ENCODE results near the gene P4HA2. TPM values are rescaled to one million over a fixed set of nuclear protein-coding genes. Genes with fewer than 3 reads are reported as not detected.

The P4HA2 gene
- polyA plus RNA-seq, 1 of the 3 experiments (the other 2 are of a cell fraction) = 67.2 TPM

DNA sequence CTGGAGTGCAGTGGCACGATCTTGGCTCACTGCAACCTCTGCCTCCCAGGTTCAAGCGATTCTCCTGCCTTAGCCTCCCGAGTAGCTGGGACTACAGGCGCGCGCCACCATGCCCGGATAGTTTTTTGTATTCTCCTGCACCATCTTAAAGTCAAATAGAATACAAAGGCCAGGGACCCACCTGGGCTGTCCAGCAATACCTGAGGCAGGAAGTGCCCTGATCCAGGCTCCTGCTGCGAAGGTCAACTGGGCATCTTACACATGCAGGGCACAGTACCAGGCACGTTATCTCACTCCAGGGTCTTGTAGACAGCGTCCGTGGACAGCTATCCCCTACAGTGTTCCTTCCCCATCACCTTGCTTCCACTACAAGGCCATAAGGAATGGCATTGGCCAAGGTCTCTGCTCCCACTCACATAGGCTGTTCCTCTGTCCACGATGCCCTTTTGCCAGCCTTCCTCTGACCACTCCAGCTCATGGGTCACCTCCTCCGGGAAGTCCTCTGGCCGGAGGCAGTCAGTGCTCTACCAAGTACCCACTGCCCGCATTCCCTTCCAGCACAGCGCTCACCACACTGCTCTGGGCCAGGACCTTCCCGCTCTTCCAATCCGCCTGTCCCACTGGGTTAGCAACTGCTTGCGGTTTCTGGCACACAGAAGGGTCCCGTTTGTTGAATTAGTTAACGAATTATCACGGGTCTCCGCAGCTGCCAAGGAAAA, 978 bp downstream of the P4HA2 start:
- no peak for DNase-seq
- Histone ChIP-seq H3K9ac (peak overlapping the region; percentile 88), H2AFZ (ENCODE audit: low read depth) (peak overlapping the region; percentile 90), H3K79me2 (ENCODE audit: insufficient read depth) (peaks cover 47% of the 10 kb centered on the region), H3K9me2 (no peaks in the 10 kb centered on the region), H4K20me1 (ENCODE audit: insufficient read depth) (peaks cover 4% of the 10 kb centered on the region), H3F3A (replicated peaks; ENCODE audit: insufficient read depth) (peaks cover 7% of the 10 kb centered on the region), H3K4me3 (ENCODE audit: low read depth in 2 of 2, low read length in 1 of 2) (peak overlapping the region; percentile 68 to 83), H3K9me3 (no peaks in the 10 kb centered on the region), H3K36me3 (replicated peaks in 1 of 2; ENCODE audit: control insufficient read depth in 1 of 2, insufficient read depth in 2 of 2, low read length in 1 of 2) (no peaks in the 10 kb centered on the region), H3K4me1 (ENCODE audit: control insufficient read depth in 1 of 2, insufficient read depth in 2 of 2, low read depth in 1 of 2, low read length in 1 of 2) (peaks cover 29 to 37% of the 10 kb centered on the region in 2 experiments; a peak in 3 of 4 replicates), H3K4me2 (peak overlapping the region; percentile 100), H3K27ac (ENCODE audit: low read depth in 2 of 2, low read length in 1 of 2) (peak overlapping the region in 1 of 2 experiments; percentile 45; a peak in 1 of 4 replicates), H3K27me3 (ENCODE audit: insufficient read depth) (no peaks in the 10 kb centered on the region)
- no peak for TF ChIP-seq TCF12 (IDR thresholded peaks at IDR 0.05)
- no peak for TF ChIP-seq CHD2 (IDR thresholded peaks at IDR 0.05; ENCODE audit: low read length, partially characterized antibody)
- TF ChIP-seq IRF3 (IDR thresholded peaks at IDR 0.05; ENCODE audit: low read depth, low read length) = no peak
- no peak for TF ChIP-seq SMC3 (IDR thresholded peaks at IDR 0.05; ENCODE audit: low read depth, low read length)
- TF ChIP-seq EZH2phosphoT487 (IDR thresholded peaks at IDR 0.05; ENCODE audit: borderline replicate concordance, low read depth) = no peak
- no peak for TF ChIP-seq JUND (IDR thresholded peaks at IDR 0.05)
- TF ChIP-seq, protein P1, sequence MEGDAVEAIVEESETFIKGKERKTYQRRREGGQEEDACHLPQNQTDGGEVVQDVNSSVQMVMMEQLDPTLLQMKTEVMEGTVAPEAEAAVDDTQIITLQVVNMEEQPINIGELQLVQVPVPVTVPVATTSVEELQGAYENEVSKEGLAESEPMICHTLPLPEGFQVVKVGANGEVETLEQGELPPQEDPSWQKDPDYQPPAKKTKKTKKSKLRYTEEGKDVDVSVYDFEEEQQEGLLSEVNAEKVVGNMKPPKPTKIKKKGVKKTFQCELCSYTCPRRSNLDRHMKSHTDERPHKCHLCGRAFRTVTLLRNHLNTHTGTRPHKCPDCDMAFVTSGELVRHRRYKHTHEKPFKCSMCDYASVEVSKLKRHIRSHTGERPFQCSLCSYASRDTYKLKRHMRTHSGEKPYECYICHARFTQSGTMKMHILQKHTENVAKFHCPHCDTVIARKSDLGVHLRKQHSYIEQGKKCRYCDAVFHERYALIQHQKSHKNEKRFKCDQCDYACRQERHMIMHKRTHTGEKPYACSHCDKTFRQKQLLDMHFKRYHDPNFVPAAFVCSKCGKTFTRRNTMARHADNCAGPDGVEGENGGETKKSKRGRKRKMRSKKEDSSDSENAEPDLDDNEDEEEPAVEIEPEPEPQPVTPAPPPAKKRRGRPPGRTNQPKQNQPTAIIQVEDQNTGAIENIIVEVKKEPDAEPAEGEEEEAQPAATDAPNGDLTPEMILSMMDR (IDR thresholded peaks at IDR 0.05) = no peak
- no peak for TF ChIP-seq RXRA (IDR thresholded peaks at IDR 0.05; ENCODE audit: borderline replicate concordance, low read depth)
- no peak for TF ChIP-seq EP300 (IDR thresholded peaks at IDR 0.05; ENCODE audit: borderline replicate concordance in 1 of 2, low read depth in 1 of 2, low read length in 1 of 2)
- TF ChIP-seq ELF1 (IDR thresholded peaks at IDR 0.05) = no peak
- TF ChIP-seq NFIC (IDR thresholded peaks at IDR 0.05; ENCODE audit: borderline replicate concordance) = no peak
- TF ChIP-seq, protein P2, sequence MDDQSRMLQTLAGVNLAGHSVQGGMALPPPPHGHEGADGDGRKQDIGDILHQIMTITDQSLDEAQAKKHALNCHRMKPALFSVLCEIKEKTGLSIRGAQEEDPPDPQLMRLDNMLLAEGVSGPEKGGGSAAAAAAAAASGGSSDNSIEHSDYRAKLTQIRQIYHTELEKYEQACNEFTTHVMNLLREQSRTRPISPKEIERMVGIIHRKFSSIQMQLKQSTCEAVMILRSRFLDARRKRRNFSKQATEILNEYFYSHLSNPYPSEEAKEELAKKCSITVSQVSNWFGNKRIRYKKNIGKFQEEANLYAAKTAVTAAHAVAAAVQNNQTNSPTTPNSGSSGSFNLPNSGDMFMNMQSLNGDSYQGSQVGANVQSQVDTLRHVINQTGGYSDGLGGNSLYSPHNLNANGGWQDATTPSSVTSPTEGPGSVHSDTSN (IDR thresholded peaks at IDR 0.05) = no peak
- CTCF ChIA-PET = interaction anchor here (1.0 to 7.4 kb wide), 8 partner anchors 11 to 162 kb away, joined by 3 to 50 read pairs (median 6); partner anchors contain the start of genes PDLIM4 and SLC22A4
- POLR2A ChIA-PET = interaction anchor here (0.8 to 1.8 kb wide), 3 partner anchors 11 to 37 kb away, joined by 3 to 6 read pairs (median 4); partner anchors contain the start of gene PDLIM4
- 78% methylated on average over 22 of the region's 23 CpGs for WGBS (ENCODE audit: low lambda C conversion rate)

Data from SK-N-SH (cell line).